Naive thymus-derived CD8-positive, alpha-beta T cell (primary cell): ENCODE measurements around the gene BMPR1B. TPM values are rescaled to one million over a fixed set of nuclear protein-coding genes. Genes with fewer than 3 reads are reported as not detected.
"Not testable (repeated sequence)": the region's sequence is repeated elsewhere in the genome, so short reads cannot be mapped to it uniquely, and the experiment has no call there.

ENCODE experiments used
- ATAC-seq, 2 donors: fragments of 150-1000 bp; cut with Tn5 transposase in 1 of 2; sonication (Bioruptor Pico), chemical (Tn5 transposase) in 1 of 2; 1 replicate in 1 of 2; 2 replicates in 1 of 2; pipeline ENCODE4 v1.10.0; 2021; ENCODE audit warnings: mild to moderate bottlenecking in 2 of 2, moderate library complexity in 2 of 2
- POLR2A ChIA-PET: fragments of 350-600 bp; sonication (Branson Sonifier 250); formaldehyde crosslinking; loops from one replicate; lab custom pipeline; 2021; ENCODE audit warnings: antibody characterized with exemption; lab: Charles Lee
- DNase-seq, 10 donors: peaks; one replicate each; pipeline versions ENCODE4 v3.0.0 to v3.0.0-alpha.2; 2020 to 2022
- H3K27ac Mint-ChIP-seq, 10 donors: one replicate each; pipeline ENCODE4 v1.8.0; 2020 to 2022; ENCODE audit warnings: mild to moderate bottlenecking in 10 of 10, mixed read lengths in 10 of 10, moderate library complexity in 4 of 10, inconsistent platforms in 1 of 10
- H3K27me3 Mint-ChIP-seq, 5 donors: one replicate each; pipeline ENCODE4 v1.8.0; 2021 to 2022; ENCODE audit warnings: mixed read lengths in 5 of 5
- H3K36me3 Mint-ChIP-seq, 3 donors: one replicate each; pipeline ENCODE4 v1.8.0; 2020 to 2022; ENCODE audit warnings: mixed read lengths in 3 of 3, mild to moderate bottlenecking in 2 of 3, inconsistent platforms in 1 of 3
- H3K4me1 Mint-ChIP-seq, 4 donors: one replicate each; pipeline ENCODE4 v1.8.0; 2021 to 2022; ENCODE audit warnings: mixed read lengths in 4 of 4
- H3K4me3 Mint-ChIP-seq, 10 donors: one replicate each; pipeline ENCODE4 v1.8.0; 2020 to 2022; ENCODE audit warnings: mild to moderate bottlenecking in 10 of 10, mixed read lengths in 10 of 10, moderate library complexity in 6 of 10, inconsistent platforms in 1 of 10
- H3K9me3 Mint-ChIP-seq, 9 donors: one replicate each; pipeline ENCODE4 v1.8.0; 2020 to 2022; ENCODE audit warnings: mixed read lengths in 9 of 9, mild to moderate bottlenecking in 3 of 9, inconsistent platforms in 1 of 9, moderate library complexity in 1 of 9
- polyA plus RNA-seq, 3 donors: library from polyadenylated mRNA; unstranded; fragments of 300-500 nt; fragmentation: Illumina TruSeq; gene quantifications; one replicate each; pipeline ENCODE4 v1.2.3, GENCODE V29; 2021
- total RNA-seq, 8 experiments: library from RNA in 2 of 8; stranded (reverse) in 2 of 8; gene quantifications; one replicate each; pipeline ENCODE4 v1.2.3 and lab custom pipeline; 2021 to 2026

Gene BMPR1B
- total and polyA plus RNA-seq, 5 experiments from 2014 or later, result not detected

GRCh38 chr4:95162867-95163266 is 405.1 kb downstream of the BMPR1B start:
- peaks cover 0 to 2% (median 0%) of the 10 kb centered on the region in 5 donors for H3K27me3 Mint-ChIP-seq
- POLR2A ChIA-PET, result no interaction called here
- H3K4me1 Mint-ChIP-seq, result peaks cover 0 to 20% (median 11%) of the 10 kb centered on the region in 4 donors
- no peak overlapping the region for H3K27ac Mint-ChIP-seq
- no peak overlapping the region for H3K4me3 Mint-ChIP-seq
- ATAC-seq (no peak), DNase-seq (no peak)
- no peaks in the 10 kb centered on the region for H3K9me3 Mint-ChIP-seq
- H3K36me3 Mint-ChIP-seq, result no peaks in the 10 kb centered on the region

GRCh38 chr4:95165926-95166524 is 408.3 kb downstream of the BMPR1B start:
- ATAC-seq, result peak; percentile 68 to 70
- DNase-seq, result peak in 7 of 10 donors; percentile 7 to 70 (median 60)
- POLR2A ChIA-PET, result no interaction called here
- H3K27me3 Mint-ChIP-seq, result peaks cover 0 to 2% (median 0%) of the 10 kb centered on the region in 5 donors
- no peaks in the 10 kb centered on the region for H3K36me3 Mint-ChIP-seq
- no peak overlapping the region for H3K4me3 Mint-ChIP-seq
- peaks cover 0 to 9% (median 4%) of the 10 kb centered on the region in 4 donors for H3K4me1 Mint-ChIP-seq
- H3K27ac Mint-ChIP-seq, result no peak overlapping the region
- H3K9me3 Mint-ChIP-seq, result no peaks in the 10 kb centered on the region

- no peak overlapping the region for H3K27ac Mint-ChIP-seq
- peaks cover 0 to 6% (median 3%) of the 10 kb centered on the region in 4 donors for H3K4me1 Mint-ChIP-seq
- H3K9me3 Mint-ChIP-seq, result peaks cover 0 to 2% (median 0%) of the 10 kb centered on the region in 9 donors
- no peak for ATAC-seq
- no peak overlapping the region for H3K4me3 Mint-ChIP-seq
- peaks cover 0 to 1% (median 0%) of the 10 kb centered on the region in 5 donors for H3K27me3 Mint-ChIP-seq
- DNase-seq, result no peak
- POLR2A ChIA-PET, result no interaction called here
- H3K36me3 Mint-ChIP-seq, result no peaks in the 10 kb centered on the region
Measured at GRCh38 chr4:95167805-95168204, 410.1 kb downstream of the BMPR1B start.

GRCh38 chr4:95170176-95170575 is 412.4 kb downstream of the BMPR1B start:
- no peak for ATAC-seq
- H3K9me3 Mint-ChIP-seq, result peaks cover 0 to 2% (median 0%) of the 10 kb centered on the region in 9 donors
- no peak for DNase-seq
- no peak overlapping the region for H3K4me3 Mint-ChIP-seq
- POLR2A ChIA-PET, result no interaction called here
- peaks cover 0 to 6% (median 3%) of the 10 kb centered on the region in 4 donors for H3K4me1 Mint-ChIP-seq
- H3K36me3 Mint-ChIP-seq, result no peaks in the 10 kb centered on the region
- peak overlapping the region in 1 of 10 donors; percentile 34 for H3K27ac Mint-ChIP-seq
- no peaks in the 10 kb centered on the region for H3K27me3 Mint-ChIP-seq

- H3K27me3 Mint-ChIP-seq, ATAC-seq, H3K36me3 Mint-ChIP-seq, H3K4me3 Mint-ChIP-seq, DNase-seq, H3K9me3 Mint-ChIP-seq, H3K27ac Mint-ChIP-seq, POLR2A ChIA-PET, H3K4me1 Mint-ChIP-seq: not testable (repeated sequence)
Measured at GRCh38 chr4:95171377-95171776, 413.6 kb downstream of the BMPR1B start.

GRCh38 chr4:95178938-95179337 is 421.2 kb downstream of the BMPR1B start:
- Mint-ChIP-seq H3K4me1 (peaks cover 0 to 4% (median 0%) of the 10 kb centered on the region in 4 donors), H3K27me3 (peaks cover 0 to 2% (median 0%) of the 10 kb centered on the region in 5 donors), H3K36me3 (peaks cover 0 to 9% (median 2%) of the 10 kb centered on the region in 3 donors), H3K4me3 (no peak overlapping the region), H3K9me3 (peaks cover 0 to 14% (median 4%) of the 10 kb centered on the region in 9 donors), H3K27ac (no peak overlapping the region)
- POLR2A ChIA-PET, result no interaction called here
- ATAC-seq, result no peak
- DNase-seq, result no peak

GRCh38 chr4:95180531-95181242 is 422.9 kb downstream of the BMPR1B start:
- POLR2A ChIA-PET, result no interaction called here
- Mint-ChIP-seq H3K36me3 (peaks cover 0 to 9% (median 2%) of the 10 kb centered on the region in 3 donors), H3K4me3 (peak overlapping the region in 1 of 10 donors; percentile 16), H3K4me1 (peaks cover 0 to 4% (median 0%) of the 10 kb centered on the region in 4 donors), H3K27me3 (peaks cover 0 to 2% (median 0%) of the 10 kb centered on the region in 5 donors), H3K27ac (peak overlapping the region in 1 of 10 donors; percentile 37), H3K9me3 (peaks cover 0 to 14% (median 4%) of the 10 kb centered on the region in 9 donors)
- ATAC-seq (no peak), DNase-seq (no peak)

GRCh38 chr4:95181243-95181995 is 423.7 kb downstream of the BMPR1B start:
- H3K4me3 Mint-ChIP-seq, result peak overlapping the region in 4 of 10 donors; percentile 3 to 49 (median 26)
- peaks cover 0 to 4% (median 0%) of the 10 kb centered on the region in 4 donors for H3K4me1 Mint-ChIP-seq
- peaks cover 0 to 14% (median 4%) of the 10 kb centered on the region in 9 donors for H3K9me3 Mint-ChIP-seq
- H3K36me3 Mint-ChIP-seq, result peaks cover 0 to 9% (median 2%) of the 10 kb centered on the region in 3 donors
- H3K27me3 Mint-ChIP-seq, result peaks cover 0 to 2% (median 0%) of the 10 kb centered on the region in 5 donors
- POLR2A ChIA-PET, result no interaction called here
- peak overlapping the region in 4 of 10 donors; percentile 9 to 67 (median 34) for H3K27ac Mint-ChIP-seq
- ATAC-seq (peak; percentile 33 to 47), DNase-seq (peak in 1 of 10 donors; percentile 4)

- Mint-ChIP-seq H3K4me3 (no peak overlapping the region), H3K36me3 (peaks cover 0 to 9% (median 2%) of the 10 kb centered on the region in 3 donors), H3K27ac (peak overlapping the region in 3 of 10 donors; percentile 32 to 46 (median 35)), H3K9me3 (peaks cover 0 to 13% (median 4%) of the 10 kb centered on the region in 9 donors), H3K27me3 (peaks cover 0 to 2% (median 0%) of the 10 kb centered on the region in 5 donors), H3K4me1 (peaks cover 0 to 4% (median 0%) of the 10 kb centered on the region in 4 donors)
- no peak for ATAC-seq
- POLR2A ChIA-PET, result no interaction called here
- no peak for DNase-seq
Measured at GRCh38 chr4:95181996-95182306, 424.2 kb downstream of the BMPR1B start.

GRCh38 chr4:95183656-95184408 is 426.1 kb downstream of the BMPR1B start:
- Mint-ChIP-seq H3K4me1 (peaks cover 3 to 15% (median 9%) of the 10 kb centered on the region in 4 donors), H3K36me3 (peaks cover 0 to 2% (median 0%) of the 10 kb centered on the region in 3 donors), H3K9me3 (no peaks in the 10 kb centered on the region), H3K27ac (no peak overlapping the region), H3K4me3 (no peak overlapping the region), H3K27me3 (peaks cover 0 to 2% (median 0%) of the 10 kb centered on the region in 5 donors)
- POLR2A ChIA-PET, result no interaction called here
- no peak for DNase-seq
- ATAC-seq, result no peak

GRCh38 chr4:95186666-95187065 is 428.9 kb downstream of the BMPR1B start:
- no peaks in the 10 kb centered on the region for H3K36me3 Mint-ChIP-seq
- no peak overlapping the region for H3K4me3 Mint-ChIP-seq
- H3K27me3 Mint-ChIP-seq, result no peaks in the 10 kb centered on the region
- peaks cover 0 to 5% (median 0%) of the 10 kb centered on the region in 9 donors for H3K9me3 Mint-ChIP-seq
- ATAC-seq (no peak), DNase-seq (no peak)
- peak overlapping the region in 4 of 10 donors; percentile 10 to 46 (median 19) for H3K27ac Mint-ChIP-seq
- POLR2A ChIA-PET, result no interaction called here
- peaks cover 13 to 28% (median 21%) of the 10 kb centered on the region in 4 donors for H3K4me1 Mint-ChIP-seq
